ENCODE measurements around the gene ALG12. TPM values are rescaled to one million over a fixed set of nuclear protein-coding genes. Genes with fewer than 3 reads are reported as not detected.

ALG12 gene
- total RNA-seq, 1 experiment from 2014 or later: 16.6 TPM

DNA sequence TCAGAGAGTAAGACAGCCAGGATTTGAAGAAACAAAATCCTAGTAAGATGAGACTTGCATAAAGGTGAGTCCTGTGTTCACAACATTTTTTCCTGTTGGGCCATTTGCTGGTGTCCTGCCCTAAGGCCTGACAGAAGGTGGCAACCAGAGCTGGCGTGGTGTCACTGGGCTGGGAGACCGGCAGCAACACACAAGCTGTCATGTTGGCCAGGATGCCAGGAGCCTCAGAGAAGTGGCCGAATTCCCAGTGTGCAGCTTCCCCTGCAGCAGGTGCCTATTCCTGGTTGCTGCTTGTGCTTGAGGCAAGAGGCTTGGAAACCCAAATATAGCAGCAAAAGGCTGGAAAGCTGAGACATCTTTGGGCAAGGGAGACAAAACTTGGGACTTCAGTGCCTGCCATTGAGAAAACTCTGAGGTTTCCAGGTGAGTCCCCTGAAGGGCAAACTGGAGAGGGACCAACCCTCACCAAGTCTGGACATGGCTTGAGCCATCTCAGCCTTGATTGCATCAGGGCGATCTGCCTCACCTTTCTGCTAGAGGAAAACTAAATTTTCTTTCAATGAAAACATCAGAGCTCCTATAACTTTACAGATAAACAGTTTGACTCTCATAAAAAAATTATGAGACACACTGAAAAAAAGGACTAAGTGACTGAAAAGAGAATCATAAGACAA is 25.9 kb downstream of the ALG12 start:
- H3K4me2 ChIP-seq (ENCODE audit: low read length): no peak overlapping the region
- H3K27ac ChIP-seq (ENCODE audit: low read depth, low read length): no peak overlapping the region
- ATAC-seq: no peak
- no peak for DNase-seq (ENCODE audit: low read depth, low spot score)
- H3K36me3 ChIP-seq (ENCODE audit: control insufficient read depth in 1 of 2, insufficient read depth in 2 of 2, low read length in 2 of 2): peaks cover 10 to 29% of the 10 kb centered on the region in 2 experiments
- intact Hi-C loops (cut with micrococcal nuclease): no loop called here
- no peak overlapping the region for H2AFZ ChIP-seq (ENCODE audit: low read depth, low read length, poor library complexity, severe bottlenecking)
- no peaks in the 10 kb centered on the region for H3K27me3 ChIP-seq (ENCODE audit: insufficient read depth, low read length)
- ChIA-PET RAD21 (ENCODE audit: low non-redundant PET in 1 of 2, low total read pairs in 2 of 2, uncharacterized antibody in 2 of 2, unreplicated experiment in 2 of 2) (no interaction called here), CTCF (no interaction called here), POLR2A (no interaction called here)
- no peak overlapping the region for H3K9ac ChIP-seq (ENCODE audit: low read length)
- TF ChIP-seq POLR2AphosphoS5 (IDR thresholded peaks at IDR 0.05; ENCODE audit: low read depth, low read length): no peak
- TF ChIP-seq ELF1 (IDR thresholded peaks at IDR 0.05; ENCODE audit: borderline replicate concordance, low read depth): no peak
- no peak for TF ChIP-seq JUND (IDR thresholded peaks at IDR 0.05)
- BruUV-seq (replicated peaks): no TSS peak
- H3K4me3 ChIP-seq (replicated peaks in 1 of 2; ENCODE audit: low read depth in 1 of 2, low read length in 2 of 2): no peak overlapping the region
- no peaks in the 10 kb centered on the region for H3K9me2 ChIP-seq (ENCODE audit: insufficient read depth)
- peaks cover 0 to 12% of the 10 kb centered on the region in 2 experiments; a peak in 3 of 4 replicates for H3K9me3 ChIP-seq (ENCODE audit: control insufficient read depth in 1 of 2, insufficient read depth in 1 of 2, low read depth in 1 of 2, low read length in 2 of 2)
- no peaks in the 10 kb centered on the region for H3K4me1 ChIP-seq (ENCODE audit: control insufficient read depth in 1 of 2, insufficient read depth in 2 of 2, low read length in 2 of 2)
- no peaks in the 10 kb centered on the region for H4K20me1 ChIP-seq (ENCODE audit: insufficient read depth)
- H3K79me2 ChIP-seq (ENCODE audit: insufficient read depth, low read length): peaks cover 17% of the 10 kb centered on the region

DNA sequence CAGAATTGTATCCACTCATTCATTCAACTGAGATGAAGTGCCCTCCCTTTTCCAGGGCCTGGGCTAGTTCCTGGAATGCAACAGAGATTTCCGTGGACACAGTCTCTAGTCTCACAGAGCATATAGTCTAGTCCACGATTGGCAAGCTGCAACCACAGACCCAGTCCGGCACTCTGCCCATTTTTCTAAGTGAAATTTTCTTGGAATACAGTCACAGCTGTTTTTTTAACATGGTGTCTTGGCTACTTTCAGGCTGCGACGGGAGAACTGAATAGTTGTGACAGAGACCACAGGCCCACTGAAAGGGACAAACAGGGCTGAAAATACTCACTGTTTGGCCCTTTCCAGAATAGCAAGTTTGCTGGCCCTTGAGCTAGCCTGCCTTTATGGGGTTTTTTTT is 29.2 kb downstream of the ALG12 start:
- H3K4me3 ChIP-seq (replicated peaks in 1 of 2; ENCODE audit: low read depth in 1 of 2, low read length in 2 of 2): no peak overlapping the region
- peaks cover 0 to 12% of the 10 kb centered on the region in 2 experiments; a peak in 3 of 4 replicates for H3K9me3 ChIP-seq (ENCODE audit: control insufficient read depth in 1 of 2, insufficient read depth in 1 of 2, low read depth in 1 of 2, low read length in 2 of 2)
- ChIA-PET RAD21 (ENCODE audit: low non-redundant PET in 1 of 2, low total read pairs in 2 of 2, uncharacterized antibody in 2 of 2, unreplicated experiment in 2 of 2) (no interaction called here), CTCF (no interaction called here), POLR2A (no interaction called here)
- no peak overlapping the region for H3K4me2 ChIP-seq (ENCODE audit: low read length)
- H3K27me3 ChIP-seq (ENCODE audit: insufficient read depth, low read length): no peaks in the 10 kb centered on the region
- H3K36me3 ChIP-seq (ENCODE audit: control insufficient read depth in 1 of 2, insufficient read depth in 2 of 2, low read length in 2 of 2): peaks cover 18 to 59% of the 10 kb centered on the region in 2 experiments
- intact Hi-C loops (cut with micrococcal nuclease): no loop called here
- no peak for ATAC-seq
- H3K4me1 ChIP-seq (ENCODE audit: control insufficient read depth in 1 of 2, insufficient read depth in 2 of 2, low read length in 2 of 2): no peaks in the 10 kb centered on the region
- H3K9me2 ChIP-seq (ENCODE audit: insufficient read depth): no peaks in the 10 kb centered on the region
- H3K9ac ChIP-seq (ENCODE audit: low read length): no peak overlapping the region
- H2AFZ ChIP-seq (ENCODE audit: low read depth, low read length, poor library complexity, severe bottlenecking): no peak overlapping the region
- no peaks in the 10 kb centered on the region for H4K20me1 ChIP-seq (ENCODE audit: insufficient read depth)
- no peak for TF ChIP-seq CBX3 (IDR thresholded peaks at IDR 0.05; ENCODE audit: low read depth)
- TF ChIP-seq, protein P1, sequence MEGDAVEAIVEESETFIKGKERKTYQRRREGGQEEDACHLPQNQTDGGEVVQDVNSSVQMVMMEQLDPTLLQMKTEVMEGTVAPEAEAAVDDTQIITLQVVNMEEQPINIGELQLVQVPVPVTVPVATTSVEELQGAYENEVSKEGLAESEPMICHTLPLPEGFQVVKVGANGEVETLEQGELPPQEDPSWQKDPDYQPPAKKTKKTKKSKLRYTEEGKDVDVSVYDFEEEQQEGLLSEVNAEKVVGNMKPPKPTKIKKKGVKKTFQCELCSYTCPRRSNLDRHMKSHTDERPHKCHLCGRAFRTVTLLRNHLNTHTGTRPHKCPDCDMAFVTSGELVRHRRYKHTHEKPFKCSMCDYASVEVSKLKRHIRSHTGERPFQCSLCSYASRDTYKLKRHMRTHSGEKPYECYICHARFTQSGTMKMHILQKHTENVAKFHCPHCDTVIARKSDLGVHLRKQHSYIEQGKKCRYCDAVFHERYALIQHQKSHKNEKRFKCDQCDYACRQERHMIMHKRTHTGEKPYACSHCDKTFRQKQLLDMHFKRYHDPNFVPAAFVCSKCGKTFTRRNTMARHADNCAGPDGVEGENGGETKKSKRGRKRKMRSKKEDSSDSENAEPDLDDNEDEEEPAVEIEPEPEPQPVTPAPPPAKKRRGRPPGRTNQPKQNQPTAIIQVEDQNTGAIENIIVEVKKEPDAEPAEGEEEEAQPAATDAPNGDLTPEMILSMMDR (IDR thresholded peaks at IDR 0.05 in 2 of 3, conservative IDR thresholded peaks at IDR 0.05 in 1 of 3; ENCODE audit: borderline replicate concordance in 1 of 3, insufficient read depth in 1 of 3, low read depth in 2 of 3, low read length in 2 of 3): no peak
- TF ChIP-seq SRF (IDR thresholded peaks at IDR 0.05; ENCODE audit: low read depth): no peak
- TF ChIP-seq, protein P2, sequence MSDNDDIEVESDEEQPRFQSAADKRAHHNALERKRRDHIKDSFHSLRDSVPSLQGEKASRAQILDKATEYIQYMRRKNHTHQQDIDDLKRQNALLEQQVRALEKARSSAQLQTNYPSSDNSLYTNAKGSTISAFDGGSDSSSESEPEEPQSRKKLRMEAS (IDR thresholded peaks at IDR 0.05): no peak
- TF ChIP-seq SP1 (IDR thresholded peaks at IDR 0.05; ENCODE audit: low read depth): no peak
- no peak for TF ChIP-seq POLR2A (IDR thresholded peaks at IDR 0.05; ENCODE audit: borderline replicate concordance, extremely low read depth, insufficient read depth, insufficient read length)
- no peak overlapping the region for H3K27ac ChIP-seq (ENCODE audit: low read depth, low read length)
- no peak for DNase-seq (ENCODE audit: low read depth, low spot score)
- BruUV-seq (replicated peaks): no TSS peak
- peaks cover 31% of the 10 kb centered on the region for H3K79me2 ChIP-seq (ENCODE audit: insufficient read depth, low read length)
